NOMO-1 (cell line): ENCODE data around the gene OXGR1.
A peak's percentile ranks its signal among the peaks of the same experiment; 100 is the strongest.
"Not testable (repeated sequence)": the region's sequence is repeated elsewhere in the genome, so short reads cannot be mapped to it uniquely, and the experiment has no call there.

Source experiments
- DNase-seq, 2 experiments: peaks; one replicate each; lab custom pipeline; 2025; ENCODE audit not compliant: unreplicated experiment in 2 of 2; lab: John Stamatoyannopoulos, UW

The OXGR1 gene

GRCh38 chr13:97005625-97006262, 11.5 kb upstream of the OXGR1 start:
- DNase-seq = no peak

GRCh38 chr13:97004886-97005285, 10.6 kb upstream of the OXGR1 start:
- no peak for DNase-seq

- no peak for DNase-seq
Observed at GRCh38 chr13:97004096-97004876, 10.0 kb upstream of the OXGR1 start.

GRCh38 chr13:97003071-97003470, 8.8 kb upstream of the OXGR1 start:
- no peak for DNase-seq

GRCh38 chr13:97002581-97002980, 8.3 kb upstream of the OXGR1 start:
- DNase-seq = no peak

- peak; percentile 83 to 94 for DNase-seq
Observed at GRCh38 chr13:97001636-97002035, 7.4 kb upstream of the OXGR1 start.

- DNase-seq = no peak
Observed at GRCh38 chr13:97000295-97000925, 6.1 kb upstream of the OXGR1 start.

GRCh38 chr13:96999091-96999490, 4.8 kb upstream of the OXGR1 start:
- DNase-seq = peak; percentile 37 to 72

- no peak for DNase-seq
Observed at GRCh38 chr13:96998051-96998450, 3.8 kb upstream of the OXGR1 start.

GRCh38 chr13:96996886-96997285, 2.6 kb upstream of the OXGR1 start:
- no peak for DNase-seq

- peak; percentile 11 to 14 for DNase-seq
Observed at GRCh38 chr13:96996107-96996506, 1.8 kb upstream of the OXGR1 start.

GRCh38 chr13:96994858-96995243, 575 bp upstream of the OXGR1 start:
- DNase-seq = no peak

- no peak for DNase-seq
Observed at GRCh38 chr13:96993634-96994016, 651 bp downstream of the OXGR1 start.

GRCh38 chr13:96992633-96993032, 1.6 kb downstream of the OXGR1 start:
- no peak for DNase-seq

GRCh38 chr13:96991072-96991471, 3.2 kb downstream of the OXGR1 start:
- no peak for DNase-seq

- no peak for DNase-seq
Observed at GRCh38 chr13:96988441-96988840, 5.8 kb downstream of the OXGR1 start.

- peak; percentile 39 to 59 for DNase-seq
Observed at GRCh38 chr13:96984051-96984508, 10.2 kb downstream of the OXGR1 start.

GRCh38 chr13:96982672-96983071, 11.6 kb downstream of the OXGR1 start:
- peak; percentile 66 to 82 for DNase-seq

GRCh38 chr13:96979861-96980260, 14.4 kb downstream of the OXGR1 start:
- not testable (repeated sequence) for DNase-seq

GRCh38 chr13:96968027-96968426, 26.2 kb downstream of the OXGR1 start:
- no peak for DNase-seq

- DNase-seq = no peak
Observed at GRCh38 chr13:96967248-96967745, 27.0 kb downstream of the OXGR1 start.
